Neural progenitor cell (in vitro differentiated cells): ENCODE data around the gene INPPL1. TPM values are rescaled to one million over a fixed set of nuclear protein-coding genes. Genes with fewer than 3 reads are reported as not detected.
A peak's percentile ranks its signal among the peaks of the same experiment; 100 is the strongest.

Experiments
- DNase-seq: peaks from one replicate; pipeline ENCODE4 v3.0.0-alpha.2; 2016; ENCODE audit warnings: low spot score
- H2AFZ ChIP-seq: fragments of 200-600 bp; sonication (generic); replicated peaks from 2 replicates; pipeline ENCODE4 v1.6.1; 2016; ENCODE audit warnings: antibody characterized with exemption
- H3F3A ChIP-seq: fragments of 200-600 bp; sonication (generic); 2 replicates; pipeline ENCODE4 v1.6.1; 2016; ENCODE audit warnings: antibody characterized with exemption, low read depth
- H3K27ac ChIP-seq: fragments of 200-600 bp; sonication (generic); 2 replicates; pipeline ENCODE4 v1.5.1; 2016; ENCODE audit warnings: mild to moderate bottlenecking
- H3K27me3 ChIP-seq: fragments of 200-600 bp; sonication (generic); 2 replicates; pipeline ENCODE4 v1.6.1; 2016; ENCODE audit warnings: mild to moderate bottlenecking, moderate library complexity
- H3K36me3 ChIP-seq: fragments of 200-600 bp; sonication (generic); 2 replicates; pipeline ENCODE4 v1.5.1; 2016
- H3K4me1 ChIP-seq: fragments of 200-600 bp; sonication (generic); 2 replicates; pipeline ENCODE4 v1.6.1; 2016; ENCODE audit warnings: mixed run types
- H3K4me2 ChIP-seq: fragments of 200-600 bp; sonication (generic); 2 replicates; pipeline ENCODE4 v1.6.1; 2016
- H3K4me3 ChIP-seq: fragments of 200-600 bp; sonication (generic); 2 replicates; pipeline ENCODE4 v1.5.1; 2016
- H3K79me2 ChIP-seq: fragments of 200-600 bp; sonication (generic); 2 replicates; pipeline ENCODE4 v1.6.1; 2016; ENCODE audit warnings: low read depth
- H3K9ac ChIP-seq: fragments of 200-600 bp; sonication (generic); 2 replicates; pipeline ENCODE4 v1.6.1; 2016
- H3K9me3 ChIP-seq: fragments of 200-600 bp; sonication (generic); 2 replicates; pipeline ENCODE4 v1.5.1; 2016; ENCODE audit warnings: low read depth
- H4K20me1 ChIP-seq: fragments of 200-600 bp; sonication (generic); 2 replicates; pipeline ENCODE4 v1.6.1; 2016; ENCODE audit warnings: low read depth
- H3K27ac Mint-ChIP-seq: 3 replicates; pipeline ENCODE4 v1.8.0; 2021; ENCODE audit warnings: mixed read lengths
- H3K27me3 Mint-ChIP-seq: 2 replicates; pipeline ENCODE4 v1.8.0; 2022; ENCODE audit warnings: low read depth, mild to moderate bottlenecking, inconsistent platforms, moderate library complexity, mixed read lengths; ENCODE audit not compliant: insufficient read depth
- H3K36me3 Mint-ChIP-seq: 3 replicates; pipeline ENCODE4 v1.8.0; 2021; ENCODE audit warnings: mixed read lengths
- H3K4me1 Mint-ChIP-seq: 3 replicates; pipeline ENCODE4 v1.8.0; 2021; ENCODE audit warnings: mixed read lengths
- H3K4me3 Mint-ChIP-seq: 3 replicates; pipeline ENCODE4 v1.8.0; 2021; ENCODE audit warnings: mild to moderate bottlenecking, moderate library complexity, mixed read lengths
- H3K9me3 Mint-ChIP-seq: 3 replicates; pipeline ENCODE4 v1.8.0; 2020; ENCODE audit warnings: mixed read lengths
- EZH2 ChIP-seq: fragments of 200-600 bp; sonication (generic); IDR thresholded peaks from 2 replicates; pipeline ENCODE4 v1.6.1; 2017; ENCODE audit warnings: antibody characterized with exemption, mild to moderate bottlenecking, moderate library complexity
- EZH2phosphoT487 ChIP-seq: fragments of 200-600 bp; sonication (generic); IDR thresholded peaks from 2 replicates; pipeline ENCODE4 v1.6.1; 2017; ENCODE audit warnings: antibody characterized with exemption
- total RNA-seq: library from RNA; depleted of rRNA; stranded (reverse); fragments of >200 nt; gene quantifications from 2 replicates; pipeline ENCODE4 v1.2.3, GENCODE V29; 2015; ENCODE audit warnings: low replicate concordance
- TF ChIP-seq, protein P1 (sequence below): fragments of 200-600 bp; sonication (generic); IDR thresholded peaks from 2 replicates; pipeline ENCODE4 v1.5.1; 2017; ENCODE audit warnings: antibody characterized with exemption, mild to moderate bottlenecking

INPPL1 gene
- total RNA-seq, 1 donor from 2014 or later = 30.8 TPM

DNA sequence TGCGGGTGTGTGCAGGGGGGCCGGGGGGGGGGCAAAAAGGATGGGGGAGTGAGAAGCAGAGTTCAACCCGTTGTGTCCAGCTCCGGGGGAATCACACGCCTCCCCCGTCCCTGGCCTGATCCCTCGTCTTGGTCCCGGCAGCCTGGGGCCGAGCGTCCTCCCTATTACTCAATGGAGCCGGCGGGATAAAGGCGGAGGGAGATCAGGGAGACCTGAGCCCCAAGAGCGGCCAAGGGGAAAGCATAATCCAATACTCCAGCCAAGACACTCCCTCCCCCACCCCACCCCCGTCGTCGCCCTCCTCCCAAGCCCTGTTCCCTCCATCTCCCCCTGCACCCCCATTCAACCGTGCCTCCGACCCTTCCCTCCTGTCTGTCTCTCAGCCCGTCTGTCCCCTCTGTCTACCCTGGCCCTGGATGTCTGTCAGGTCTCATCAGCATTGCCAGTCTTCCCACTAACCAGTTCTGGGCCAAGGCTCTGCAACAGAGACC is 16.8 kb downstream of the INPPL1 start:
- H3K4me3 Mint-ChIP-seq = no peak overlapping the region
- peaks cover 32% of the 10 kb centered on the region for H3F3A ChIP-seq

DNA sequence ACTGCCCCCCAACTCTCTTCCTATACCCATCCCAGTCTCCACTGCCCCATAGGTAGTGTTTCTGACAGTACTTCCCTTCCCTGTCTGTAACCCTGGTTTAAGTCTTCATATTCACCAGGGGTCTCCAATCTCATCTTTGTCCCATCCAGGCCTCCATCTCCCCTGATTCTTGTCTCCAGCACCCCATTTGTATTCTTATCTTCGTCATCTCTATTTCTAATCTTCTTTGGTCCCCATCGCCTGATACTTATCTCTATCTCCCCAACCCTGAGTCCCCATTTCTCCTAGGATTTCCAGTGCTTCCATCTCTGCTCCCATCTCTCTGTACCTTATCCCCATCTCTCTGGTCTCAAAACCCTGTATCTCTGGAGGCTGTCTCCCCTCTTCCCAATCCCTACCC is 17.6 kb downstream of the INPPL1 start:
- H3K27ac ChIP-seq = no peak overlapping the region
- Mint-ChIP-seq H3K4me3 (peak overlapping the region; percentile 5), H3K27ac (no peak overlapping the region), H3K4me1 (peaks cover 26% of the 10 kb centered on the region), H3K27me3 (peaks cover 40% of the 10 kb centered on the region), H3K9me3 (peaks cover 15% of the 10 kb centered on the region), H3K36me3 (peaks cover 8% of the 10 kb centered on the region)
- no peak overlapping the region for H3K4me3 ChIP-seq
- TF ChIP-seq, protein P1, sequence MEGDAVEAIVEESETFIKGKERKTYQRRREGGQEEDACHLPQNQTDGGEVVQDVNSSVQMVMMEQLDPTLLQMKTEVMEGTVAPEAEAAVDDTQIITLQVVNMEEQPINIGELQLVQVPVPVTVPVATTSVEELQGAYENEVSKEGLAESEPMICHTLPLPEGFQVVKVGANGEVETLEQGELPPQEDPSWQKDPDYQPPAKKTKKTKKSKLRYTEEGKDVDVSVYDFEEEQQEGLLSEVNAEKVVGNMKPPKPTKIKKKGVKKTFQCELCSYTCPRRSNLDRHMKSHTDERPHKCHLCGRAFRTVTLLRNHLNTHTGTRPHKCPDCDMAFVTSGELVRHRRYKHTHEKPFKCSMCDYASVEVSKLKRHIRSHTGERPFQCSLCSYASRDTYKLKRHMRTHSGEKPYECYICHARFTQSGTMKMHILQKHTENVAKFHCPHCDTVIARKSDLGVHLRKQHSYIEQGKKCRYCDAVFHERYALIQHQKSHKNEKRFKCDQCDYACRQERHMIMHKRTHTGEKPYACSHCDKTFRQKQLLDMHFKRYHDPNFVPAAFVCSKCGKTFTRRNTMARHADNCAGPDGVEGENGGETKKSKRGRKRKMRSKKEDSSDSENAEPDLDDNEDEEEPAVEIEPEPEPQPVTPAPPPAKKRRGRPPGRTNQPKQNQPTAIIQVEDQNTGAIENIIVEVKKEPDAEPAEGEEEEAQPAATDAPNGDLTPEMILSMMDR = no peak
- no peak for TF ChIP-seq EZH2phosphoT487
- TF ChIP-seq EZH2 = no peak
- H4K20me1 ChIP-seq = peaks cover 23% of the 10 kb centered on the region
- H3K4me1 ChIP-seq = peaks cover 29% of the 10 kb centered on the region
- DNase-seq = no peak
- no peak overlapping the region for H3K9ac ChIP-seq
- H3K4me2 ChIP-seq = no peak overlapping the region
- H3K79me2 ChIP-seq = no peaks in the 10 kb centered on the region
- H3K27me3 ChIP-seq = peaks cover 87% of the 10 kb centered on the region
- peaks cover 26% of the 10 kb centered on the region for H3F3A ChIP-seq
- no peaks in the 10 kb centered on the region for H3K36me3 ChIP-seq
- no peaks in the 10 kb centered on the region for H3K9me3 ChIP-seq
- H2AFZ ChIP-seq = no peak overlapping the region

More for the DNA sequence above, 16.8 kb downstream of the INPPL1 start:
- Mint-ChIP-seq H3K27me3 (peaks cover 40% of the 10 kb centered on the region), H3K36me3 (peaks cover 12% of the 10 kb centered on the region), H3K9me3 (peaks cover 15% of the 10 kb centered on the region), H3K27ac (no peak overlapping the region), H3K4me1 (peaks cover 26% of the 10 kb centered on the region)
- Histone ChIP-seq H3K36me3 (no peaks in the 10 kb centered on the region), H3K79me2 (no peaks in the 10 kb centered on the region), H3K4me1 (peaks cover 29% of the 10 kb centered on the region), H4K20me1 (peaks cover 25% of the 10 kb centered on the region), H3K9ac (no peak overlapping the region), H2AFZ (no peak overlapping the region), H3K27me3 (peaks cover 79% of the 10 kb centered on the region), H3K9me3 (no peaks in the 10 kb centered on the region), H3K4me3 (no peak overlapping the region), H3K4me2 (peak overlapping the region; percentile 72), H3K27ac (no peak overlapping the region)
- peak; percentile 37 for DNase-seq
- TF ChIP-seq EZH2 (no peak), EZH2phosphoT487 (peak; percentile 27)
- TF ChIP-seq, protein P1 = no peak

DNA sequence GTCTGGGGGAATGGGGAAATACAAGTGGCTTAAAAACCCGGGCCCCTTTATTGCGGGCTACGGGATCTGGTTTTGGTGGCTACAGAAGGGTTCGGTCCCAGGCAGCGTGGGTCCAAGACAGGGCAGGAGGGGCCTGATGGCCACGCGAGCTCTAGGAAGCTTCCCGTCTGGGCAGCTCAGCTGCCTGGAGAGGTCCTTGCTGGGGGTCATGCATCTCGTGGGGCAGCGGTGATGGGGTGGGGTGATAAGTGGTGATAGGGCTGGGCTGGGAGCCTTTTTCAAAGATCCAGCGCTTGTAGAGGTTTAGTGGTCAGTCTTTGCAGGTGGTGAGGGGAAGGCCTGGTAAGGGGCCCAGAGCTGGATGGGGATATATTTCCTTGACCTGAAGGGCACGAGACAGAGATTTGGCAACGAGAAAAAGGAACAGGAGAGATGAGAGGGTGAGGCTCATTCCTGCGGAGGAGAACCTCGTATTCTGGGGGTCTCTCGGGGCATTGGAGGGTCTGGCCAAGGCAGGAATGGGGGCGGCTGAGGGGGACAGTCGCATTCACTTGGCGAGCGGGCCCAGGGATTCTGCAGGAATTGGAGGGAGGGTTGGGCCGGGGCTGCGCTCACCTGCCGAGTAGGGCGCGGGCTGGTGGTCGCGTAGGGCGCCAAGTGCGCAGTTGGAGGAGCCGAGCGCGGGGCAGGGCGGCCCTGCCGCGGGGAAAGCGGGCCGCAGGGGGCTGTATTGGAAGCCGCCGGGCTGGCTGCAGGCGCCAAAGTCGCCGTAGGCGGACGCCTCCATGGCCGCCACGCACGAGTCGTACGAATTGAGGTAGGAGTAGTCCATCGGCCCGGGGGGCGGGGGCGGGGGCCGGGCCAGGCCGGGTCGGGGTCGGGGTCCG is 18.8 kb downstream of the INPPL1 start:
- peak overlapping the region; percentile 81 for H3K4me3 Mint-ChIP-seq
- H3K27me3 ChIP-seq = peaks cover 100% of the 10 kb centered on the region
- H2AFZ ChIP-seq = peak overlapping the region; percentile 85
- H3K27me3 Mint-ChIP-seq = peaks cover 40% of the 10 kb centered on the region
- DNase-seq = peak; percentile 55
- H4K20me1 ChIP-seq = peaks cover 11% of the 10 kb centered on the region
- H3K4me1 ChIP-seq = peaks cover 23% of the 10 kb centered on the region
- H3K36me3 Mint-ChIP-seq = peaks cover 8% of the 10 kb centered on the region
- no peaks in the 10 kb centered on the region for H3K36me3 ChIP-seq
- no peak overlapping the region for H3K27ac ChIP-seq
- peaks cover 16% of the 10 kb centered on the region for H3F3A ChIP-seq
- no peaks in the 10 kb centered on the region for H3K9me3 ChIP-seq
- no peak overlapping the region for H3K9ac ChIP-seq
- H3K4me3 ChIP-seq = peak overlapping the region; percentile 69
- H3K4me2 ChIP-seq = peak overlapping the region; percentile 84
- no peaks in the 10 kb centered on the region for H3K79me2 ChIP-seq
- H3K4me1 Mint-ChIP-seq = peaks cover 25% of the 10 kb centered on the region
- TF ChIP-seq EZH2 = peak; percentile 61
- TF ChIP-seq, protein P1 = no peak
- H3K27ac Mint-ChIP-seq = no peak overlapping the region
- H3K9me3 Mint-ChIP-seq = peaks cover 15% of the 10 kb centered on the region
